ENCODE data around the gene JMJD1C. TPM values are rescaled to one million over a fixed set of nuclear protein-coding genes. Genes with fewer than 3 reads are reported as not detected.

Gene JMJD1C
- total RNA-seq, 2 experiments from 2014 or later, result 389 to 399 TPM

DNA sequence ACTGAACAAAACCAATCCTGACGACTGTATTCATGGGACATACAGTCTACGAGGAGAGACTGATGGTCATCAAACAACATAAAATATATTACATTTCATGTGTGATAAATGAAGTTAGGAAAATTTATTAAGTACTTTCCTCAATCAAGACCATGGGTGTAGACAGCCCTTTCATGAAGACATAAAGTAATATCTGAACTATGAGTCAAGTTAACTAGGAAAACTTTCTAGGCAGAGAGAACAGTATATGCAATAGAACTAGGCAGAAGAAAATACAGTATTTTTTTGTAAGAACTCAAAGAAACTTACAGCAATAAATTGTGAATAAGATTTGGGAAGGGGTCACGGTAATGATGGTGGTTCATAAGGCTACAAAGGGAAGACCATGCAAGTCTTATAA is 112.8 kb downstream of the JMJD1C start:
- no peak for DNase-seq
- H3K27me3 Mint-ChIP-seq, result no peaks in the 10 kb centered on the region
- no peak overlapping the region for H3K27ac Mint-ChIP-seq
- H3K27me3 ChIP-seq (ENCODE audit: control insufficient read depth in 1 of 2, insufficient read depth in 2 of 2, low read length in 2 of 2), result no peaks in the 10 kb centered on the region
- H3K27ac ChIP-seq (ENCODE audit: low read depth in 1 of 2, low read length in 2 of 2), result no peak overlapping the region
- ChIA-PET CTCF (interaction anchor here (1.3 kb wide), 1 partner anchor 276 kb away, joined by 3 read pairs; no protein-coding TSS in a partner anchor), POLR2A (no interaction called here)
- H3K4me1 ChIP-seq (ENCODE audit: insufficient read depth, low read length), result no peaks in the 10 kb centered on the region
- H3K36me3 Mint-ChIP-seq (ENCODE audit: low read depth), result peaks cover 6% of the 10 kb centered on the region
- H3K4me3 ChIP-seq (ENCODE audit: low read length), result no peak overlapping the region
- H3K9me3 Mint-ChIP-seq, result no peaks in the 10 kb centered on the region
- TF ChIP-seq, protein P1, sequence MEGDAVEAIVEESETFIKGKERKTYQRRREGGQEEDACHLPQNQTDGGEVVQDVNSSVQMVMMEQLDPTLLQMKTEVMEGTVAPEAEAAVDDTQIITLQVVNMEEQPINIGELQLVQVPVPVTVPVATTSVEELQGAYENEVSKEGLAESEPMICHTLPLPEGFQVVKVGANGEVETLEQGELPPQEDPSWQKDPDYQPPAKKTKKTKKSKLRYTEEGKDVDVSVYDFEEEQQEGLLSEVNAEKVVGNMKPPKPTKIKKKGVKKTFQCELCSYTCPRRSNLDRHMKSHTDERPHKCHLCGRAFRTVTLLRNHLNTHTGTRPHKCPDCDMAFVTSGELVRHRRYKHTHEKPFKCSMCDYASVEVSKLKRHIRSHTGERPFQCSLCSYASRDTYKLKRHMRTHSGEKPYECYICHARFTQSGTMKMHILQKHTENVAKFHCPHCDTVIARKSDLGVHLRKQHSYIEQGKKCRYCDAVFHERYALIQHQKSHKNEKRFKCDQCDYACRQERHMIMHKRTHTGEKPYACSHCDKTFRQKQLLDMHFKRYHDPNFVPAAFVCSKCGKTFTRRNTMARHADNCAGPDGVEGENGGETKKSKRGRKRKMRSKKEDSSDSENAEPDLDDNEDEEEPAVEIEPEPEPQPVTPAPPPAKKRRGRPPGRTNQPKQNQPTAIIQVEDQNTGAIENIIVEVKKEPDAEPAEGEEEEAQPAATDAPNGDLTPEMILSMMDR (IDR thresholded peaks at IDR 0.05), result no peak
- H3K4me3 Mint-ChIP-seq, result no peak overlapping the region
- no peak for ATAC-seq (ENCODE audit: poor library complexity)
- no peaks in the 10 kb centered on the region for H3K9me3 ChIP-seq (ENCODE audit: control insufficient read depth in 1 of 2, insufficient read depth in 1 of 2, low read length in 2 of 2)
- intact Hi-C loops (cut with DNase I, micrococcal nuclease), result no loop called here
- peaks cover 35% of the 10 kb centered on the region for H3K4me1 Mint-ChIP-seq (ENCODE audit: low read depth)
- H3K36me3 ChIP-seq (ENCODE audit: insufficient read depth, low read length), result no peaks in the 10 kb centered on the region

- Mint-ChIP-seq H3K27ac (no peak overlapping the region), H3K4me1 (ENCODE audit: low read depth) (peaks cover 28% of the 10 kb centered on the region), H3K4me3 (no peak overlapping the region), H3K9me3 (no peaks in the 10 kb centered on the region), H3K27me3 (no peaks in the 10 kb centered on the region), H3K36me3 (ENCODE audit: low read depth) (peaks cover 6% of the 10 kb centered on the region)
- TF ChIP-seq, protein P1 (IDR thresholded peaks at IDR 0.05), result no peak
- intact Hi-C loops (cut with DNase I, micrococcal nuclease), result no loop called here
- no peaks in the 10 kb centered on the region for H3K4me1 ChIP-seq (ENCODE audit: insufficient read depth, low read length)
- DNase-seq (no peak), ATAC-seq (ENCODE audit: poor library complexity) (no peak)
- no peaks in the 10 kb centered on the region for H3K36me3 ChIP-seq (ENCODE audit: insufficient read depth, low read length)
- no peak overlapping the region for H3K4me3 ChIP-seq (ENCODE audit: low read length)
- POLR2A ChIA-PET, result no interaction called here
- H3K27me3 ChIP-seq (ENCODE audit: control insufficient read depth in 1 of 2, insufficient read depth in 2 of 2, low read length in 2 of 2), result no peaks in the 10 kb centered on the region
- CTCF ChIA-PET, result no interaction called here
- H3K27ac ChIP-seq (ENCODE audit: low read depth in 1 of 2, low read length in 2 of 2), result no peak overlapping the region
- peaks cover 0 to 5% of the 10 kb centered on the region in 2 experiments for H3K9me3 ChIP-seq (ENCODE audit: control insufficient read depth in 1 of 2, insufficient read depth in 1 of 2, low read length in 2 of 2)
Observed at GRCh38 chr10:63348245-63348850, 117.4 kb downstream of the JMJD1C start.

DNA sequence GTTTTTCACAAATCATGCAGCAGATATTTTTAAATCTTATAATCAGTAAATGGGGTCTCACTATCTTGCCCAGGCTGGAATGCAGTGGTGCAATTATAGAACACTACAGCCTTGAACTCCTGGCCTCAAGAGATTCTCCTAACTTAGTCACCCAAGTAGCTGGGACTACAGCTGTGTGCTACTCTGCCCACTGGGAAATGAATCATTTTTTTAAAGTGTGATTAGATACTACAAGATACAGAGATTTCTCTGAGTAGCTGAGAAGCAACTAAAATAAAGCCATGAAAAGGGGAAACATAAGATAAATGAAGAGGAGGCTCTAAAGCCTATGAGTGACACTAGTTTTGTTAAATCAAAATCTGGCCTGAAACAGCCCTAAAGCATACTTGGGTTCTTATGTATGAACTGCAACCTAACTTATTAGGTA is 119.7 kb downstream of the JMJD1C start:
- Mint-ChIP-seq H3K4me3 (no peak overlapping the region), H3K4me1 (ENCODE audit: low read depth) (peaks cover 23% of the 10 kb centered on the region), H3K27me3 (no peaks in the 10 kb centered on the region), H3K27ac (no peak overlapping the region), H3K9me3 (no peaks in the 10 kb centered on the region), H3K36me3 (ENCODE audit: low read depth) (no peaks in the 10 kb centered on the region)
- TF ChIP-seq, protein P1 (IDR thresholded peaks at IDR 0.05), result no peak
- H3K27ac ChIP-seq (ENCODE audit: low read depth in 1 of 2, low read length in 2 of 2), result no peak overlapping the region
- DNase-seq, result no peak
- H3K4me1 ChIP-seq (ENCODE audit: insufficient read depth, low read length), result no peaks in the 10 kb centered on the region
- H3K36me3 ChIP-seq (ENCODE audit: insufficient read depth, low read length), result no peaks in the 10 kb centered on the region
- ATAC-seq (ENCODE audit: poor library complexity), result no peak
- no peaks in the 10 kb centered on the region for H3K27me3 ChIP-seq (ENCODE audit: control insufficient read depth in 1 of 2, insufficient read depth in 2 of 2, low read length in 2 of 2)
- H3K9me3 ChIP-seq (ENCODE audit: control insufficient read depth in 1 of 2, insufficient read depth in 1 of 2, low read length in 2 of 2), result peaks cover 0 to 5% of the 10 kb centered on the region in 2 experiments
- no peak overlapping the region for H3K4me3 ChIP-seq (ENCODE audit: low read length)
- CTCF ChIA-PET, result interaction anchor here (0.9 kb wide), 1 partner anchor 14 kb away, joined by 3 read pairs; no protein-coding TSS in a partner anchor
- intact Hi-C loops (cut with DNase I, micrococcal nuclease), result no loop called here
- POLR2A ChIA-PET, result no interaction called here

Data from CD4-positive, alpha-beta T cell (primary cell).